PC-3 (cell line): ENCODE measurements around the gene LMAN2L. TPM values are rescaled to one million over a fixed set of nuclear protein-coding genes. Genes with fewer than 3 reads are reported as not detected.

ENCODE experiments used
- ATAC-seq: fragments of 200-7000 bp; cut with Tn5 transposase; 2 replicates; pipeline ENCODE4 v1.9.1; 2020; ENCODE audit warnings: mild to moderate bottlenecking, moderate library complexity
- BruUV-seq: library from RNA; stranded (reverse); fragments of 400-500 nt; replicated peaks from 2 replicates; lab custom pipeline; 2021; lab: Mats Ljungman, UMichigan
- CTCF ChIA-PET: fragments of 300-600 bp; sonication (Branson Sonifier 250); formaldehyde crosslinking; loops from one replicate; lab custom pipeline; 2022; ENCODE audit warnings: antibody characterized with exemption; lab: Charles Lee
- POLR2A ChIA-PET: fragments of 300-600 bp; sonication (Branson Sonifier 250); formaldehyde crosslinking; loops from one replicate; lab custom pipeline; 2022; ENCODE audit warnings: antibody characterized with exemption; ENCODE audit not compliant: unreplicated experiment; lab: Charles Lee
- DNase-seq: peaks from one replicate; pipeline ENCODE4 v3.0.0-alpha.2; 2015
- H2AFZ ChIP-seq: fragments of 300-600 bp; sonication (generic); 2 replicates; pipeline ENCODE4 v1.6.0; 2016; ENCODE audit warnings: antibody characterized with exemption, low read length
- H3F3A ChIP-seq: fragments of 300-600 bp; sonication (generic); one replicate; pipeline ENCODE4 v1.6.0; 2017; ENCODE audit warnings: antibody characterized with exemption, low read length, control low read depth, mild to moderate bottlenecking; ENCODE audit not compliant: unreplicated experiment
- H3K27ac ChIP-seq: fragments of 300-600 bp; sonication (generic); 2 replicates; pipeline ENCODE4 v1.5.1; 2016; ENCODE audit warnings: mild to moderate bottlenecking, low read length
- H3K27me3 ChIP-seq: fragments of 300-600 bp; sonication (generic); 2 replicates; pipeline ENCODE4 v1.6.1; 2016; ENCODE audit warnings: low read length, mixed read lengths
- H3K36me3 ChIP-seq: fragments of 300-600 bp; sonication (generic); 2 replicates; pipeline ENCODE4 v1.6.1; 2016; ENCODE audit warnings: low read depth, mixed run types, low read length, mixed read lengths
- H3K4me1 ChIP-seq: fragments of 300-600 bp; sonication (generic); 2 replicates; pipeline ENCODE4 v1.5.1; 2016; ENCODE audit warnings: low read length; ENCODE audit not compliant: insufficient read depth
- H3K4me2 ChIP-seq: fragments of 300-600 bp; sonication (generic); 2 replicates; pipeline ENCODE4 v1.6.0; 2016; ENCODE audit warnings: low read length
- H3K4me3 ChIP-seq: fragments of 300-600 bp; sonication (generic); 2 replicates; pipeline ENCODE4 v1.5.1; 2016; ENCODE audit warnings: mild to moderate bottlenecking, low read length, mixed read lengths
- H3K79me2 ChIP-seq: fragments of 300-600 bp; sonication (generic); 2 replicates; pipeline ENCODE4 v1.6.1; 2017; ENCODE audit warnings: low read length, mixed read lengths
- H3K9ac ChIP-seq: fragments of 300-600 bp; sonication (generic); 2 replicates; pipeline ENCODE4 v1.6.0; 2016; ENCODE audit warnings: mild to moderate bottlenecking, low read length
- H3K9me2 ChIP-seq: fragments of 300-600 bp; sonication (generic); replicated peaks from 2 replicates; pipeline ENCODE4 v1.6.1; 2016; ENCODE audit warnings: mixed run types, low read length, mixed read lengths
- H3K9me3 ChIP-seq: fragments of 300-600 bp; sonication (generic); 2 replicates; pipeline ENCODE4 v1.6.1; 2016; ENCODE audit warnings: low read length, mixed read lengths
- H4K20me1 ChIP-seq: fragments of 300-600 bp; sonication (generic); 2 replicates; pipeline ENCODE4 v1.6.1; 2016; ENCODE audit warnings: low read length, mixed read lengths
- EZH2 ChIP-seq: fragments of 300-600 bp; sonication (generic); IDR thresholded peaks from one replicate; pipeline ENCODE4 v1.6.1; 2017; ENCODE audit warnings: antibody characterized with exemption, mild to moderate bottlenecking, low read length; ENCODE audit not compliant: unreplicated experiment
- EZH2phosphoT487 ChIP-seq: fragments of 300-600 bp; sonication (generic); IDR thresholded peaks from 2 replicates; pipeline ENCODE4 v1.6.1; 2018; ENCODE audit warnings: mild to moderate bottlenecking, antibody characterized with exemption, low read length, borderline replicate concordance
- intact Hi-C: fragments of 100-400 bp; cut with micrococcal nuclease; formaldehyde crosslinking; loops from 2 replicates; pipeline ENCODE4 v1.9.0; 2023
- total RNA-seq: library from RNA; depleted of rRNA; stranded (reverse); fragments of >200 nt; gene quantifications from 2 replicates; pipeline ENCODE4 v1.2.3, GENCODE V29; 2014
- TF ChIP-seq, protein P1 (sequence below): fragments of 300-600 bp; sonication (generic); conservative IDR thresholded peaks from 2 replicates; pipeline ENCODE4 v1.5.1; 2017; ENCODE audit warnings: antibody characterized with exemption, low read depth, mild to moderate bottlenecking, low read length

Gene LMAN2L
- total RNA-seq, 1 experiment from 2014 or later = 27.8 TPM

DNA sequence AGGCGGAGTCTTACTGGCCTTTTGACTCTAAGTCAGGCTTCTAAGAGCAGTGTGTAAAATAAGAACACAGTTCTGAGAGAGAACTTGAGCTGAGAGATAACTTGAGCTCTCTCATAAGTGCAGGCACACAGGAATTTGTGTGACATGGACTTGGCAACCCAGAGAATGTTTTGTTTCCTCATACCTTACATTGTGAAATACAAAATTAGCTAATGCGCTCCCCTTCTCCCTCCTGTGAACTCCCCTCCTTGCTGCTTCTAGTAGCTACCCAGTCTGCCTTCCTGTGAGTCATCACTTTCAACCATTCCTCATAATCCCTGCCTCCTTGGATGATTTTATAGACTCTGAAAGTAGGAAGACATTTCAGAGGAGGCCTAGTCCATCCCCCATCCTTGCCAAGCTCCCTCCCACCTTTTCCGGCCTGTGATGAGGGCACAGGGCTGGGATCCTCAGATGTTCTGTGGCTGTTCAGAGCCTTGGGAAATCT lies 74.7 kb downstream of the LMAN2L start:
- no peaks in the 10 kb centered on the region for H3K79me2 ChIP-seq
- H2AFZ ChIP-seq = peak overlapping the region; percentile 69; the same call in 1 of the 2 replicates
- peak; percentile 89 for DNase-seq
- no peaks in the 10 kb centered on the region for H3F3A ChIP-seq
- H3K4me3 ChIP-seq = no peak overlapping the region
- peak overlapping the region; percentile 40 for H3K4me2 ChIP-seq
- H4K20me1 ChIP-seq = no peaks in the 10 kb centered on the region
- ChIA-PET CTCF (no interaction called here), POLR2A (interaction anchor here (0.5 to 0.6 kb wide), 2 partner anchors 27 to 978 kb away, joined by 3 read pairs; no protein-coding TSS in a partner anchor)
- no peaks in the 10 kb centered on the region for H3K9me2 ChIP-seq
- ATAC-seq = peak; percentile 96
- no peaks in the 10 kb centered on the region for H3K27me3 ChIP-seq
- no peak for TF ChIP-seq EZH2
- no peak for TF ChIP-seq EZH2phosphoT487
- TF ChIP-seq, protein P1, sequence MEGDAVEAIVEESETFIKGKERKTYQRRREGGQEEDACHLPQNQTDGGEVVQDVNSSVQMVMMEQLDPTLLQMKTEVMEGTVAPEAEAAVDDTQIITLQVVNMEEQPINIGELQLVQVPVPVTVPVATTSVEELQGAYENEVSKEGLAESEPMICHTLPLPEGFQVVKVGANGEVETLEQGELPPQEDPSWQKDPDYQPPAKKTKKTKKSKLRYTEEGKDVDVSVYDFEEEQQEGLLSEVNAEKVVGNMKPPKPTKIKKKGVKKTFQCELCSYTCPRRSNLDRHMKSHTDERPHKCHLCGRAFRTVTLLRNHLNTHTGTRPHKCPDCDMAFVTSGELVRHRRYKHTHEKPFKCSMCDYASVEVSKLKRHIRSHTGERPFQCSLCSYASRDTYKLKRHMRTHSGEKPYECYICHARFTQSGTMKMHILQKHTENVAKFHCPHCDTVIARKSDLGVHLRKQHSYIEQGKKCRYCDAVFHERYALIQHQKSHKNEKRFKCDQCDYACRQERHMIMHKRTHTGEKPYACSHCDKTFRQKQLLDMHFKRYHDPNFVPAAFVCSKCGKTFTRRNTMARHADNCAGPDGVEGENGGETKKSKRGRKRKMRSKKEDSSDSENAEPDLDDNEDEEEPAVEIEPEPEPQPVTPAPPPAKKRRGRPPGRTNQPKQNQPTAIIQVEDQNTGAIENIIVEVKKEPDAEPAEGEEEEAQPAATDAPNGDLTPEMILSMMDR = no peak
- intact Hi-C loops = no loop called here
- no peaks in the 10 kb centered on the region for H3K36me3 ChIP-seq
- BruUV-seq = no TSS peak
- H3K9ac ChIP-seq = no peak overlapping the region
- H3K4me1 ChIP-seq = peaks cover 14% of the 10 kb centered on the region
- peak overlapping the region; percentile 23 for H3K27ac ChIP-seq
- no peaks in the 10 kb centered on the region for H3K9me3 ChIP-seq

GRCh38 chr2:96664366-96664925 lies 75.4 kb downstream of the LMAN2L start:
- DNase-seq = no peak
- H4K20me1 ChIP-seq = no peaks in the 10 kb centered on the region
- no peaks in the 10 kb centered on the region for H3K27me3 ChIP-seq
- no peak overlapping the region for H3K9ac ChIP-seq
- peak overlapping the region; percentile 23 for H3K27ac ChIP-seq
- no peaks in the 10 kb centered on the region for H3K9me3 ChIP-seq
- peaks cover 14% of the 10 kb centered on the region for H3K4me1 ChIP-seq
- no peak overlapping the region for H3K4me3 ChIP-seq
- ATAC-seq = no peak
- H2AFZ ChIP-seq = peak overlapping the region; percentile 69; the same call in 1 of the 2 replicates
- H3F3A ChIP-seq = no peaks in the 10 kb centered on the region
- intact Hi-C loops = no loop called here
- H3K4me2 ChIP-seq = peak overlapping the region; percentile 40
- H3K36me3 ChIP-seq = no peaks in the 10 kb centered on the region
- H3K79me2 ChIP-seq = no peaks in the 10 kb centered on the region
- TF ChIP-seq EZH2phosphoT487 (no peak), EZH2 (no peak)
- TF ChIP-seq, protein P1 = no peak
- ChIA-PET POLR2A (no interaction called here), CTCF (no interaction called here)
- no peaks in the 10 kb centered on the region for H3K9me2 ChIP-seq
- BruUV-seq = no TSS peak

- TF ChIP-seq, protein P1 = no peak
- TF ChIP-seq EZH2 (no peak), EZH2phosphoT487 (no peak)
- Histone ChIP-seq H3K4me1 (peaks cover 14% of the 10 kb centered on the region), H3K9me2 (no peaks in the 10 kb centered on the region), H3K27me3 (no peaks in the 10 kb centered on the region), H3K36me3 (no peaks in the 10 kb centered on the region), H3K9ac (no peak overlapping the region), H3K4me3 (no peak overlapping the region), H2AFZ (no peak overlapping the region), H3F3A (no peaks in the 10 kb centered on the region), H3K4me2 (no peak overlapping the region), H3K9me3 (no peaks in the 10 kb centered on the region), H4K20me1 (no peaks in the 10 kb centered on the region), H3K79me2 (no peaks in the 10 kb centered on the region), H3K27ac (no peak overlapping the region)
- ChIA-PET CTCF (no interaction called here), POLR2A (no interaction called here)
- DNase-seq (no peak), ATAC-seq (no peak)
- no TSS peak for BruUV-seq
- intact Hi-C loops = no loop called here
These were observed 76.0 kb downstream of the LMAN2L start for GRCh38 chr2:96663829-96664228.
